ENCODE measurements around the gene C16orf54. TPM values are rescaled to one million over a fixed set of nuclear protein-coding genes. Genes with fewer than 3 reads are reported as not detected.

C16orf54 gene
- total and polyA plus RNA-seq, 2 donors (not counting 3 experiments of a cell fraction or from before 2014, with no cell fraction given): not detected

DNA sequence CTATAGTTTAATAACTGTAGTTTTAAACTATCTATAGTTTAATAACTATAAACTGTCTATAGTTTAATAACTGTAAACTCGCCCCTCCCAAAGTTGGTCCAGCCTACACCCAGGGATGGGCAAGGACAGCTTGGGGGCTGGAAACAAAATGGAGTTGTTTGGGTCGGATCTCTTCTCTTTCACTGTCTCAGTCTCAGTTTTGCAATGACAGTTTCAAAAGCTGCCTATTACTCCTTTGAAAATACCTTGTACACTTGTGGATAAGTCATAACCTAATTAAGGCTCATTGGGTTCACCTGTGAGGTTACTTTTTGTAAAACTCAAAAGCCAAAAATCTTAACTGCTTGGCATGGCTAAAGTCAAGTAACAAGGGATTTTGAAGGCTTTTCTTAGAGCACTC lies 31.4 kb downstream of the C16orf54 start:
- dilution Hi-C loops (cut with MboI; ENCODE audit: extremely low pct_ligation_motif_present, low sequenced_read_pairs) (no loop called here), intact Hi-C loops (cut with micrococcal nuclease) (no loop called here)
- CTCF ChIA-PET: interaction anchor here (1.1 to 2.3 kb wide), 3 partner anchors 14 to 134 kb away, joined by 3 to 13 read pairs (median 4); no protein-coding TSS in a partner anchor
- H3K36me3 ChIP-seq (ENCODE audit: control insufficient read depth in 2 of 2, extremely low read depth in 1 of 2, insufficient read depth in 2 of 2, low read length in 2 of 2): no peaks in the 10 kb centered on the region
- no peak overlapping the region for H3K4me2 ChIP-seq (ENCODE audit: insufficient read depth, low read length)
- H3K27ac ChIP-seq (ENCODE audit: insufficient read depth, low read depth, low read length): no peak overlapping the region
- no peak overlapping the region for H3K9ac ChIP-seq (replicated peaks; ENCODE audit: extremely low read depth, insufficient read depth, low read length)
- BruUV-seq (replicated peaks): no TSS peak
- TF ChIP-seq POLR2AphosphoS5 (IDR thresholded peaks at IDR 0.05; ENCODE audit: insufficient read depth, low read depth, low read length) (no peak), JUN (IDR thresholded peaks at IDR 0.05; ENCODE audit: borderline replicate concordance, insufficient read depth, insufficient read length, low read depth) (no peak), EZH2 (IDR thresholded peaks at IDR 0.05; ENCODE audit: borderline replicate concordance, low read depth, low read length, severe bottlenecking) (no peak), GATA2 (IDR thresholded peaks at IDR 0.05; ENCODE audit: insufficient read depth, insufficient read length, low read depth, low read length) (no peak), FOS (IDR thresholded peaks at IDR 0.05; ENCODE audit: borderline replicate concordance, insufficient read depth, low read length) (no peak), POLR2A (IDR thresholded peaks at IDR 0.05; ENCODE audit: low read depth, low read length) (no peak), MYC (IDR thresholded peaks at IDR 0.05; ENCODE audit: low read depth, low read length) (no peak)
- TF ChIP-seq, protein P1, sequence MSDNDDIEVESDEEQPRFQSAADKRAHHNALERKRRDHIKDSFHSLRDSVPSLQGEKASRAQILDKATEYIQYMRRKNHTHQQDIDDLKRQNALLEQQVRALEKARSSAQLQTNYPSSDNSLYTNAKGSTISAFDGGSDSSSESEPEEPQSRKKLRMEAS (IDR thresholded peaks at IDR 0.05; ENCODE audit: insufficient read depth, insufficient read length): no peak
- TF ChIP-seq, protein P2, sequence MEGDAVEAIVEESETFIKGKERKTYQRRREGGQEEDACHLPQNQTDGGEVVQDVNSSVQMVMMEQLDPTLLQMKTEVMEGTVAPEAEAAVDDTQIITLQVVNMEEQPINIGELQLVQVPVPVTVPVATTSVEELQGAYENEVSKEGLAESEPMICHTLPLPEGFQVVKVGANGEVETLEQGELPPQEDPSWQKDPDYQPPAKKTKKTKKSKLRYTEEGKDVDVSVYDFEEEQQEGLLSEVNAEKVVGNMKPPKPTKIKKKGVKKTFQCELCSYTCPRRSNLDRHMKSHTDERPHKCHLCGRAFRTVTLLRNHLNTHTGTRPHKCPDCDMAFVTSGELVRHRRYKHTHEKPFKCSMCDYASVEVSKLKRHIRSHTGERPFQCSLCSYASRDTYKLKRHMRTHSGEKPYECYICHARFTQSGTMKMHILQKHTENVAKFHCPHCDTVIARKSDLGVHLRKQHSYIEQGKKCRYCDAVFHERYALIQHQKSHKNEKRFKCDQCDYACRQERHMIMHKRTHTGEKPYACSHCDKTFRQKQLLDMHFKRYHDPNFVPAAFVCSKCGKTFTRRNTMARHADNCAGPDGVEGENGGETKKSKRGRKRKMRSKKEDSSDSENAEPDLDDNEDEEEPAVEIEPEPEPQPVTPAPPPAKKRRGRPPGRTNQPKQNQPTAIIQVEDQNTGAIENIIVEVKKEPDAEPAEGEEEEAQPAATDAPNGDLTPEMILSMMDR (IDR thresholded peaks at IDR 0.05; ENCODE audit: extremely low read depth in 1 of 2, insufficient read depth in 1 of 2, low read depth in 1 of 2, low read length in 2 of 2): no peak
- H4K20me1 ChIP-seq (replicated peaks; ENCODE audit: control insufficient read depth, extremely low read depth, insufficient read depth, low read length): no peaks in the 10 kb centered on the region
- H3K4me1 ChIP-seq (ENCODE audit: control insufficient read depth, extremely low read depth, insufficient read depth, low read length): peaks cover 2% of the 10 kb centered on the region
- no peak overlapping the region for H3K4me3 ChIP-seq (replicated peaks in 1 of 3; ENCODE audit: insufficient read depth in 1 of 3, low read depth in 1 of 3, low read length in 3 of 3)
- no peaks in the 10 kb centered on the region for H3K9me3 ChIP-seq (replicated peaks; ENCODE audit: control insufficient read depth, insufficient read depth, low read length)
- DNase-seq (ENCODE audit: low read depth, low spot score) (no peak), FAIRE-seq (no peak)
- POLR2A ChIA-PET: no interaction called here
- H3K9me1 ChIP-seq (replicated peaks; ENCODE audit: control insufficient read depth, extremely low read depth, insufficient read depth, low read length): no peaks in the 10 kb centered on the region
- no peaks in the 10 kb centered on the region for H3K79me2 ChIP-seq (ENCODE audit: control insufficient read depth, insufficient read depth, low read length)
- H2AFZ ChIP-seq (ENCODE audit: low read depth, low read length): no peak overlapping the region
- H3K27me3 ChIP-seq (ENCODE audit: control insufficient read depth in 2 of 2, insufficient read depth in 2 of 2, low read length in 2 of 2): peaks cover 0 to 3% of the 10 kb centered on the region in 2 experiments
